KMS-11 (cell line): Measurements from ENCODE around the gene GBA2.

ENCODE experiments used
- H2AFZ ChIP-seq: fragments of 200-600 bp; sonication (generic); 2 replicates; pipeline ENCODE4 v1.6.1; 2016; ENCODE audit warnings: antibody characterized with exemption, mixed run types, low read depth
- H3K27ac ChIP-seq: fragments of 200-600 bp; sonication (generic); 2 replicates; pipeline ENCODE4 v1.6.1; 2016; ENCODE audit warnings: mild to moderate bottlenecking, mixed run types
- H3K27me3 ChIP-seq: fragments of 200-600 bp; sonication (generic); 2 replicates; pipeline ENCODE4 v1.6.1; 2017; ENCODE audit warnings: mild to moderate bottlenecking, low read depth, mixed run types, moderate library complexity; ENCODE audit not compliant: insufficient read depth
- H3K36me3 ChIP-seq: fragments of 200-600 bp; sonication (generic); 2 replicates; pipeline ENCODE4 v1.6.1; 2017; ENCODE audit warnings: mild to moderate bottlenecking, mixed run types; ENCODE audit not compliant: insufficient read depth
- H3K4me1 ChIP-seq: fragments of 200-600 bp; sonication (generic); 2 replicates; pipeline ENCODE4 v1.6.1; 2016; ENCODE audit warnings: mild to moderate bottlenecking, low read depth, mixed run types; ENCODE audit not compliant: poor library complexity, severe bottlenecking
- H3K4me2 ChIP-seq: fragments of 200-600 bp; sonication (generic); 2 replicates; pipeline ENCODE4 v1.7.0; 2016; ENCODE audit warnings: mild to moderate bottlenecking, mixed run types
- H3K4me3 ChIP-seq: fragments of 200-600 bp; sonication (generic); IDR thresholded peaks from 2 replicates; pipeline ENCODE4 v1.6.1; 2017; ENCODE audit warnings: low read depth, low read length, mixed read lengths; ENCODE audit not compliant: insufficient read depth
- H3K79me2 ChIP-seq: fragments of 200-600 bp; sonication (generic); 2 replicates; pipeline ENCODE4 v1.6.1; 2016; ENCODE audit warnings: low read depth, mixed run types; ENCODE audit not compliant: insufficient read depth
- H3K9ac ChIP-seq: fragments of 200-600 bp; sonication (generic); 2 replicates; pipeline ENCODE4 v1.6.1; 2016; ENCODE audit warnings: mild to moderate bottlenecking, mixed run types
- H4K20me1 ChIP-seq: fragments of 200-600 bp; sonication (generic); 2 replicates; pipeline ENCODE4 v1.6.1; 2016; ENCODE audit warnings: mild to moderate bottlenecking, mixed run types; ENCODE audit not compliant: insufficient read depth
- TF ChIP-seq, protein P1 (sequence below): fragments of 200-600 bp; sonication (generic); conservative IDR thresholded peaks from 2 replicates; pipeline ENCODE4 v1.6.1; 2017; ENCODE audit warnings: low read depth, mild to moderate bottlenecking, antibody characterized with exemption, low read length, moderate library complexity, mixed read lengths

Gene GBA2

GRCh38 chr9:35727676-35728040, 21.4 kb downstream of the GBA2 start:
- H3K79me2 ChIP-seq = peaks cover 49% of the 10 kb centered on the region
- no peaks in the 10 kb centered on the region for H3K36me3 ChIP-seq
- TF ChIP-seq, protein P1, sequence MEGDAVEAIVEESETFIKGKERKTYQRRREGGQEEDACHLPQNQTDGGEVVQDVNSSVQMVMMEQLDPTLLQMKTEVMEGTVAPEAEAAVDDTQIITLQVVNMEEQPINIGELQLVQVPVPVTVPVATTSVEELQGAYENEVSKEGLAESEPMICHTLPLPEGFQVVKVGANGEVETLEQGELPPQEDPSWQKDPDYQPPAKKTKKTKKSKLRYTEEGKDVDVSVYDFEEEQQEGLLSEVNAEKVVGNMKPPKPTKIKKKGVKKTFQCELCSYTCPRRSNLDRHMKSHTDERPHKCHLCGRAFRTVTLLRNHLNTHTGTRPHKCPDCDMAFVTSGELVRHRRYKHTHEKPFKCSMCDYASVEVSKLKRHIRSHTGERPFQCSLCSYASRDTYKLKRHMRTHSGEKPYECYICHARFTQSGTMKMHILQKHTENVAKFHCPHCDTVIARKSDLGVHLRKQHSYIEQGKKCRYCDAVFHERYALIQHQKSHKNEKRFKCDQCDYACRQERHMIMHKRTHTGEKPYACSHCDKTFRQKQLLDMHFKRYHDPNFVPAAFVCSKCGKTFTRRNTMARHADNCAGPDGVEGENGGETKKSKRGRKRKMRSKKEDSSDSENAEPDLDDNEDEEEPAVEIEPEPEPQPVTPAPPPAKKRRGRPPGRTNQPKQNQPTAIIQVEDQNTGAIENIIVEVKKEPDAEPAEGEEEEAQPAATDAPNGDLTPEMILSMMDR = no peak
- peaks cover 26% of the 10 kb centered on the region for H3K4me1 ChIP-seq
- H3K27ac ChIP-seq = no peak overlapping the region
- no peaks in the 10 kb centered on the region for H3K27me3 ChIP-seq
- no peak overlapping the region for H2AFZ ChIP-seq
- no peak overlapping the region for H3K9ac ChIP-seq
- H4K20me1 ChIP-seq = peaks cover 9% of the 10 kb centered on the region
- H3K4me2 ChIP-seq = no peak overlapping the region
- no peak overlapping the region for H3K4me3 ChIP-seq

GRCh38 chr9:35726931-35727330, 22.1 kb downstream of the GBA2 start:
- Histone ChIP-seq H3K9ac (no peak overlapping the region), H3K27ac (no peak overlapping the region), H4K20me1 (peaks cover 9% of the 10 kb centered on the region)

DNA sequence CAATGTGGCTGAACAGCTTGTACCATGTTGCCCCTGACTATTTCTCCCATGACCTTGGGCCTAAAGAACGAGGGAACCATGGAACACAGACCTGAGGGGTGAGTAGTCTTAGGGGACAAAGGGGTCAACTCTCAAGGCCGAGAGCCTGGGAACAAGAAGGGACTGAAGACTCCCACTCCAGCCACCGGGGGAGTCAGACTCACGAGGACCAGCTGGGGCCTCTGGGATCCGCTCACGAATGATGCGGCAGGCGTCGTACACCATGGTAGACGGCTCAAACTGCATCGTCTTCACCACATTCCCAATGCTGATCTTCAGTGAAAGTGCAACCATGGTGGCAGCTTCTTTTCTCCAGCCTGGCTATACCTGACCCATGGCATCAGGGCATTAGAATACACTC, 23.7 kb downstream of the GBA2 start:
- H4K20me1 ChIP-seq = peaks cover 9% of the 10 kb centered on the region
- peaks cover 35% of the 10 kb centered on the region for H3K79me2 ChIP-seq
- H3K4me1 ChIP-seq = peaks cover 16% of the 10 kb centered on the region
- no peak overlapping the region for H3K4me3 ChIP-seq
- H3K9ac ChIP-seq = no peak overlapping the region
- H3K27me3 ChIP-seq = no peaks in the 10 kb centered on the region
- no peak overlapping the region for H3K4me2 ChIP-seq
- H2AFZ ChIP-seq = no peak overlapping the region
- no peaks in the 10 kb centered on the region for H3K36me3 ChIP-seq
- no peak overlapping the region for H3K27ac ChIP-seq
- TF ChIP-seq, protein P1 = no peak

More at GRCh38 chr9:35726931-35727330, 22.1 kb downstream of the GBA2 start:
- H3K4me1 ChIP-seq = peaks cover 26% of the 10 kb centered on the region
- no peak overlapping the region for H2AFZ ChIP-seq
- no peaks in the 10 kb centered on the region for H3K27me3 ChIP-seq
- H3K4me2 ChIP-seq = no peak overlapping the region
- H3K4me3 ChIP-seq = no peak overlapping the region
- no peaks in the 10 kb centered on the region for H3K36me3 ChIP-seq
- H3K79me2 ChIP-seq = peaks cover 49% of the 10 kb centered on the region
- TF ChIP-seq, protein P1 = no peak

DNA sequence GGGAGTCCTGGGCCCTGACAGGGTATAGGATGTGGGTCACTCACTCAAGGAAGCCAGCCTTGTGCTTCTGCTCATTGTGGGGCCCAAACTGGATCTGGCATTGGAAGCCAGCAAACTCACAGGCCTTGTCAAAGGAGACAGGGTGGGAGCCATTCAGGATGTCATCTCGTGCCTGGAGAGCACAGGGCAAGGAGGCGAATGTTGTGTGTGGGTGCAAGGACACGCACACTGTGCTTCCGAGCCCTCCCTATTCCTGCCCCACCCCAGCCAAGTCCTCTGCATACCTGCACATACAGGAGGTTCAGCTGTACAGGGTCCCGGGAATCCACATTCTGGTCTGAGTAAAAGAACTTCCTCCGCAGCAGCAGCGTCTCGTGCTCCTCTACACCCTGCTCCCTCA, 25.1 kb downstream of the GBA2 start:
- H3K4me3 ChIP-seq = no peak overlapping the region
- peaks cover 21% of the 10 kb centered on the region for H3K79me2 ChIP-seq
- peaks cover 3% of the 10 kb centered on the region for H3K4me1 ChIP-seq
- H3K27me3 ChIP-seq = no peaks in the 10 kb centered on the region
- H3K4me2 ChIP-seq = no peak overlapping the region
- peaks cover 1% of the 10 kb centered on the region for H4K20me1 ChIP-seq
- H3K36me3 ChIP-seq = no peaks in the 10 kb centered on the region
- H3K9ac ChIP-seq = no peak overlapping the region
- no peak overlapping the region for H3K27ac ChIP-seq
- H2AFZ ChIP-seq = no peak overlapping the region
- TF ChIP-seq, protein P1 = no peak
